GM21360 (cell line): ENCODE measurements around the gene CARNS1.
A peak's percentile ranks its signal among the peaks of the same experiment; 100 is the strongest.

Experiments
- ATAC-seq: cut with Tn5 transposase; IDR thresholded peaks from one replicate; pipeline ENCODE4 v1.9.1; 2021; ENCODE audit warnings: mild to moderate bottlenecking, moderate library complexity; ENCODE audit not compliant: unreplicated experiment

The CARNS1 gene

DNA sequence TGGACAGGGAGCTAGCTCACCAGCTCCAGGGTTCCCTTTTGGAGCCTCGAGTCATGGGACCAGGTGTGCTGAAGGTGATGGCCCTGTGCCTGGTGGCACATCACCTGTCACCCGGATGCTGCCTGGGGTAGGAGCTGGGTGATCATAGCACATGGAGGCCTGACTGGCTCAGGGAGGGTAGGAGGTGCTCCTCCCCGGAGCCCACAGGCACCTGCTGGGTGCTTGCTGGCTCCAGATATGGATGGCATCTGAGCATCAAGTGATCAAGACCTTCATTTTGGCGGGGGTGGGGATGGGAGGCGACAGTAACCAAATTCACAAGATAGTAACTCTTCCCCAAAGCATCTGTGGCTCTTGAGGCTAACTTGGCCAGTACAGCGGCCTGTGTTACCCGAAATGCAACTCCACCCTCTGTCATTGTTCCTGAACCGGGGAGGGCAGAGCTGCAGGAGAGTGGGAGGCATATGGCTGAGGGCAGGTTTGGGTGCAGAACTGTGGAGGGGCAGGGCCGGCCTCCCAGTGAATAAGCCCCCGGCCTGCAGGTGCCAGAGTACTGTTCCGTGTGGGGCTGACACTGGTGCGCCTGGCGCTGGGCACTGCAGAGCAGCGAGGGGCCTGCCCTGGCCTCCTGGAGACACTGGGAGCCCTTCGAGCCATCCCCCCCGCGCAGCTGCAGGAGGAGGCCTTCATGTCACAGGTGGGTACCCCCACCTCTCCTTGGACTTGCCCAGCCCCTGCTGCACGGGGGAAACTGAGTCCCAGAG is 6.9 kb upstream of the CARNS1 start:
- no peak for ATAC-seq

DNA sequence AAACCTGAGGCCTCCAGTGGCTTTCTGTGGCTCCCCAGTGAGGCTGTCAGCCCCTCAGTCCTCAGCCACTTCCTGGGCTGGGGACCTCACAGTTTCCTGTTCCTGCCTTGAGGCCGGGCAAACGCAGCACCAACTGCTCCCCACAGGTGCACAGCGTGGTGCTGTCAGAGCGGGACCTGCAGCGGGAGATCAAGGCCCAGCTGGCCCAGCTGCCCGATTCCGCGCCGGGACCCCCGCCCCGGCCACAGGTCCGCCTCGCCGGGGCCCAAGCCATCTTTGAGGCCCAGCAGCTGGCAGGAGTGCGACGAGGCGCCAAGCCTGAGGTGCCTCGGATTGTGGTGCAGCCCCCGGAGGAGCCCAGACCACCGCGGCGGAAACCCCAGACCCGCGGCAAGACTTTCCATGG is 6.2 kb upstream of the CARNS1 start:
- ATAC-seq: no peak

DNA sequence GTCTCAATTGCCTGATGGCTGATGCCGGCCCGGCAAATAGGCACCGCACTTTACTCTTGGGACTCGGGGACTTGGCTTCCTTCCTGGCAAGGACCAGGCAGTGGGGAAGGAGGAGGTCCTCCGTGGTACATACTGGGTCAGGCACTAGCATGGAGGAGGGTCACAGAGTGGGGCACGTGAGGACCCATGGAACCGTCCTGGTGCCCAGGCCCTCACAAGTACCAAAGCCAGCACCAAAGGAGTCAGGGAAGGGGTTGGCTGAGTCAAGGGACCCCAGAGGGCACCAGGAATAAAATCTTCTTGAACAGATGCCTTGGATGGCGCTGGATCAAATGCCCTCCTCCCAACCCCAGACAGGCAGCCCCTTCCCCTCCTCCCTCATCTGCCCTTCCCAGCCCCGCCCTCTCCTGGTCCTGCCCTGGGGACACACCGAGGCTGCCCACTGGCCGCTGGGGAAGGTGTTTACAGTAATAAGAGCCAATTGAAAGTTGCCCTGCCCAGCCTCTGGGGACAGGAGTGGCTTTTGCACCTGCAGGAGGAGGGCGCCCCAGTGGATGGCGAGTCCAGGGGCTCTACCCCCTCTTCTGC is 5.6 kb upstream of the CARNS1 start:
- no peak for ATAC-seq

DNA sequence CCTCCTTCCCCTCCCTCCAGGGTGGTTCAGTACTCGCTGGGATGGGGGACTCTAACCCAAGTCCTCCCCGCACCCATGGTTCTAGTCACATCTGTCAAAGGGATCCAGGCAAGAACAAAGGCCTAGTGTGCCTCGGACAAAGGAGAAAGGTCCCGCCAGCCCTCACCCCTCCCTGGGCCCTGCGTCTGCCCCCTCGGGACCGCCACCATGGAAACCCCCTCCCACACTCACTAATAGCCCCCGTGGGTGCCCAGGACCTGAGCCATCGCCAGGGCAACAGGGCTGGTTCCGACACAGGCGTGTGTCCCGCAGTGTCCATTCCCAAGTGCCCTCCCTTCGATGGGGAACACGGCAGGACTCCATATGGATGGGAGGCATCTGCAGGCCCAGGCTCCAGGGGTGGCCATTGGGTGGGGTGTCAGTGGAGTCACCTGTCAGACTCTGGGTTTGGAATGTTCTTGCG is 5.1 kb upstream of the CARNS1 start:
- no peak for ATAC-seq

DNA sequence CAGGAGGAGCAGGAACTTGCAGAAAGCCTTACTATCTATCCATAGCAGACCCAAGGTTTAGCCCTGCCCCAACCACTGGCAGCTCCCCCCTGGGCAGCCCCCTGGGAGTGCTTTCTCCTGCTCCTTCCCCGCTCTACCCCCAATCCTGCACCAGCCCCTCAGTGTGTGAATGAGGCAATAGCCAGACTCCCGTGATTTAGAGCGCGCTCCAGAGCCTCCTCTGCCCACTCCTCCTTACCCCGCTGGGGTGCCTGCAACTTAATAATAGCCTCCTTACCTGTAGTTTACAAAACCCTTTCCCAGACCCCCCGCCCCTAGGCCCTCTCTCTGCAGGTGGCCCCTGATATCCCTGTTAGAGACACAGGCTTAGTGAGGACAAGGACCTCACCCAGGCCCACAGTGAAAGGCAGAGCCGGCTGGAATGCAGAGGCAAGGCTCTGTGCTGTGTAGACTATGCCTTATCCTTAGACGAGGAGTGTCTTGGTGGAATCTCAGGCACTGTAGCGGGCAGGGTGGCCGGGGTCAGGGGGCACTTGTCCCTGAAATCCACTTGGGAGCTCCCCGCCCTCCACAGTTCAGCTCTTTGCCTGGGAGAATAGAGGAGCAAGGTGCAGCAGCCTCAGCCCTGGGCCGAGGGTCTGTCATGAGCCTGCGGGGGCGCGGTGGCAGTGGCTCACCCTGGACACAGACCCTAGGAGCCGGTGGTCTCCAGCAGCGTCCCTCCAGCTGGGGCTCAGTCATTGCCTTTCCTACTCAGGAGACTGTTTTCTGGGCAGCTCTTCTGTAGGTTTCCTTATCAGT is 4.3 kb upstream of the CARNS1 start:
- ATAC-seq: no peak

DNA sequence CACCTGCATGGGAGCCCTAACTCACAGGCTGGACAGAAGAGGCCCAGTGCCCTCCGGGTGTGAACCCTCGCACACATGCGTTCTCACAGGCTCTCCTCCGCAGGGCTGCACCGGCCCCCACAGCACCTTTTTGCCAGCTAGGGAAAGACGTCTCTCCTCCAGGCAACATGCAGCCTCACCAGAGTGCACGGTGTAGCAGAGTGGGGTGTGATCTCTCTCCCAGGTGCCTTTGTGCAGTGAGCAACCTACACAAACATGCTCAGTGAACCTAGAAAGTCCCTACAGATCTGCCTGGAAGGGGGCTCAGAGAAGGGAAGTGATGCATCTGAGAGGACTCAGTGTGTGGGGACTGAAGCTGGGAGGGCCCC is 3.7 kb upstream of the CARNS1 start:
- ATAC-seq: no peak

DNA sequence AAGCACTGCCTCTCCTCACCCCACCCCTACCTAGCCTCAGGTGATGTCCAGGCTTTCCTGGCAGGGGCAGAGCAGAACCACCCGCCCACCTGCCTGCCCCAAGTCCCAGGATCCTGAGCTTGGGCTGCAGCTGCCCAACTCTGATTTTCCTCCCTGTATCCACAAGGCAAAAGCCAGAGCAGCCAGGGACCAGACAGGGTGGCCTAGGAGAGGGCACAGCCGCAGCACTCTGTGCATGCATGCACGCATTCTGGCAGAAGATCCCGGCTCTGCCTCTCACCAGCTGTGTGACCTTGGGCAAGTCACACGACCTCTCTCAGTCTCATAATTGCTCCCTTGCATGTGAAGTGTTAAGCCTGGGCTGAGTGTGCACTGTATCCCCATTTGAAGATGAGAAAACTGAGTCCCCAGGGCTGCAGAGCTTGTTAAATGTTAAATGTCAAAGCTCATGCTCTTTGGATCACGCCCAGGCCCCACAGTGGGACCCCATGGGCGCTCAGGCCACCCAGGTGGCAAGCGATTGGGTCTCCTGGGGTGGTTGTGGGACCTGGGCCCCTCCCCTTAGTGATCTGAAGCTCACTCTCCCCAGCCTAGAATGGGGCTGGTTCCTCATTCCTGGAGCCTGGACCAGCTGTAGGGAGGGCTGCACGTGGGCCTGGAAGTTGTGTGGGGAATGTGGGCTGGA is 2.8 kb upstream of the CARNS1 start:
- ATAC-seq: no peak

DNA sequence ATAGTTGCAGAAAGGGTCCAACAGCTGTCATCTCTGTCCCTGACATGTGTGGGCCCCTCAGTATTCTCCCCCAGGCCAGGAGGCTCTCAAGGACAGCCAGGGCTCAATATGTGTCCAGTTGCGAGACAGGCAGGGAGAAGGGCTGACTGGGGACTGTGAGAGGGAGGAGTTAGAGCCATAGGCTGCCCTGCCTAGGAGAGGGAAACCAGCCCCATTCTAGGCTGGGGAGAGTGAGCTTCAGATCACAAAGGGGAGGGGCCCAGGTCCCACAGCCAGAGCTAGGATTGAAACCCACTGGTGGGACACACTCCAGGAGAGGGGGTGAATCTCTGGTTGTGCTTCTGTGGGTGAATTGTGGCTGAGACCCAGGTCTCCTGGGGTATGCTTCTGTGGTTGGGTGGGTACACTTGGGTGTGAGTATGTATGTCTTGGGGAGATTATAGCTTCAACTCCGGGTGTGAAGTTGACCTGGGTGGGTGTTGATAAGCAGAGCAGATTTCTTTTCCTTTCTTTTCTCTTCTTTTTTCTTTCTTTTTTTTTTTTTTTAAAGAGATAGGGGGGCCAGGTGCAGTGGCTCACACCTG is 2.1 kb upstream of the CARNS1 start:
- ATAC-seq: no peak

DNA sequence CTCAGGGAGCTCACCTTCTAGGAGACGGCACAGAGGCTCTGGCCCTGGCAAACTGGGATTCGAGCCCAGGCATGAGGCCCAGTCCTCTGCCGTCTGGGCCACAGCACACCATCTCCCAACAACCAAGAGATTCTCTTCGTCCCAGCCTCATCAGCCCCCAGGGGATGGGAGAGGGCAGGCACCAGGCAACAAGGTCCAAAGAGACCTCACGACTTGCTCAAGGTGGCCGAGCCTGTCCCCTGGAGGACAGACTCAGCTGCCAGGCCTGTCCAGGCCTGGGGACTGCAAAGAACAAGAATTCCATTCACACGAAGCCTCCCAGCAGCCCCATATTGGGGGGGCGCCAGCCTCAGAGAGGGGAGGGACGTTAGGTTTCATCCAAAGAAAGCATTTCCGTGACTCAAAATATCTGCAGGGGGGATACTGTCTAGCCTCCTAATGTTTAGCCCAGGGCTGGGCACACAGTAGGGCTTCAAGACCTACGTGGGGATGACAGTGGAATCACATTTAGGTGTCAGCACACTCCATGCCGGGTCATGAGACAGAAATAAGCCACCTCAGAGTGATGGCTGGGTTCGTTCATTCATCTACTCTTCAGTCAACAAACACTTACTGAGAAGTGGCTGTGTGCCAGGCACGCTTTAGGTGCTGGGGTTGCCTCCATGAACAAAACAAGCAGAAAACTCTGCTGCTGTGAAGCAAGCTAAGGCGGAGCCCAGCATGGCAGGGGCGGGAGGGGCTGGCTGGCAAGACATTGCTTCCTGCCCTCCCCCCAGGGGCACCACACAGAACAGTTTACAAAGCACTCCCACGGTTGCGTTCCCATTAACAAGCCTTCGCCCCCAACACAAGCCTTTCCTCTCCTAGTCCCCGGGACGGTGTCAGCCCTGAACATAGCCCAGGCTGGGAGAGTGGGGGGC is 1.2 kb downstream of the CARNS1 start:
- ATAC-seq: no peak

DNA sequence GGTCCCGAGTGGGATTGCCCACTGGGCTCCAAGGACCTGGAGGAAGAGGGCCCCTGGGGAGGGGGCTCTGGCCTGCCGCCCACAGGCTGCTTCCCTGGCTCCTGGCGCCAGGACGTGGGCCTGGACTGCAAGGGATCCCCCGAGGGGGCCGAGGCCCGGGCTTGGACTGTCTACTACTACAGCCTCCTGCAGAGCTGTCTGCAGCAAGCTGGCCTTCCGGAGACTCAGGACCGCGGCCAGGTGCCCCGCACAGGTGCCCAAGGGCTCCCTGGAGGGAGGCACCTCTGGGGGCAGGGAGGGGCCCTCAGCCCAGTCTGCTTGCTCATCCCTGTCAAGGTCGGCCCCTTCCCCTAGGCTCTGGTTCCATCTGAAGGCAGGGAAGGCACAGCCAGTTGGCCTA is 1.9 kb downstream of the CARNS1 start:
- no peak for ATAC-seq

DNA sequence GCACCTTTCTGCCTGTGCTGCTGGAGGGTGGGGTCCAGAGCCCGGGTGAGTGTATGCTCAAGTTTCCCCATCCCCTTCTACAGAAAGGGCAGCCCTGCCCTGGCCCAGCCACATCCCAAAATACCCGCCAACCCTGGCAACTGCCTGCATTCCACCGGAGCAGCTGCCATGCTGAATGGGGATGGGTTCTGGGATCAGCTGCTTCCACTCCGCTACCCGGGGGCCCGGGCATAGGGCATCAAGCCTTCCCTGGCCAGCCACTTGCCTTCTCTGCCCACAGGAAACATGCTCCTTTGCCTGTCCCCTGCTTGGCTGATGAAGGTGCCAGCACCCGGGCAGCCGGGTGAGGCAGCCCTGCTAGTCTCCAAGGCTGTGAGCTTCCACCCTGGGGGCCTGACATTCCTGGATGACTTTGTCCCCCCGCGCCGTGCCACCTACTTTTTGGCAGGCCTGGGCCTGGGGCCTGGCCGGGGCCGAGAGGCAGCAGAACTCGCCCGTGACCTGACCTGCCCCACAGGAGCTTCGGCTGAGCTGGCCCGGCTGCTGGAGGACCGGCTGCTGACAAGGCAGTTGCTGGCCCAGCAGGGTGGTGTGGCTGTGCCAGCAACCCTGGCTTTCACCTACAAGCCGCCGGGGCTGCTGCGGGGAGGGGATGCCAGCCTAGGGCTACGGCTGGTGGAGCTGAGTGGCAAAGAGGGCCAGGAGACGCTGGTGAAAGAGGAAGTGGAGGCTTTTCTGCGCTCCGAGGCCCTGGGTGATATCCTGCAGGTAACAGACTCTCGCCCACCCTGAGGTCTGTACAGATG is 3.2 kb downstream of the CARNS1 start:
- ATAC-seq: no peak

DNA sequence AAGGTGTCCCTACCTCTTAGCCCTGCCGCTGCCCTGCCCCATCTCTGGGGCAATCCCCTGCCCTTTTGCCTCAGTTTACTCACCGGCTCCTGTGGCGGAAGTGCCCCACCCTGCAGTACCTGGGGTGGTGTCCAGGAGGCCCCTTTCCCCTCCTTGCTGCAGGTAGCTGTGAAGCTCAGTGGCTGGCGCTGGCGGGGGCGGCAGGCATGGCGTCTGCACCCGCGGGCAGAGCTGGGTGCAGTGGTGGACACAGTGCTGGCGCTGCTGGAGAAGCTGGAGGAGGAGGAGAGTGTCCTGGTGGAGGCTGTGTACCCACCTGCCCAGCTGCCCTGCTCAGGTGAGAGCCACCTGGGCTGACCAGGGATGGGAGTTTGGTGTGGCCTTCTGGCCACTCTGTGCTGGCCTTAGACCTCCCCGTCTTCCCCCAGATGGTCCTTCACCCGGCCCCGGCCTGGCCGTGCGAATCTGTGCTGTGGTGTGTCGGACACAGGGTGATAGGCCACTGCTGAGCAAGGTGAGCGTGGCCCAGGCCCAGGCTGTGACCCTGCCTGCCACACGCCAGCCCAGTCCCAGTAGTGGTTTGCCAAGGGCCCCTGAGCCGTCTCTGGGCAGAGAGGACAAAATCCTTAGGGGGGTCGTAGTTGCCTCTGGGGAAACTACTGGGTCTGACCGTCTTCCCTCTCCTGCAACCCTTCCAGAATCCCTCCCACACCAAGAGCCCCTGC is 4.0 kb downstream of the CARNS1 start:
- ATAC-seq: no peak

DNA sequence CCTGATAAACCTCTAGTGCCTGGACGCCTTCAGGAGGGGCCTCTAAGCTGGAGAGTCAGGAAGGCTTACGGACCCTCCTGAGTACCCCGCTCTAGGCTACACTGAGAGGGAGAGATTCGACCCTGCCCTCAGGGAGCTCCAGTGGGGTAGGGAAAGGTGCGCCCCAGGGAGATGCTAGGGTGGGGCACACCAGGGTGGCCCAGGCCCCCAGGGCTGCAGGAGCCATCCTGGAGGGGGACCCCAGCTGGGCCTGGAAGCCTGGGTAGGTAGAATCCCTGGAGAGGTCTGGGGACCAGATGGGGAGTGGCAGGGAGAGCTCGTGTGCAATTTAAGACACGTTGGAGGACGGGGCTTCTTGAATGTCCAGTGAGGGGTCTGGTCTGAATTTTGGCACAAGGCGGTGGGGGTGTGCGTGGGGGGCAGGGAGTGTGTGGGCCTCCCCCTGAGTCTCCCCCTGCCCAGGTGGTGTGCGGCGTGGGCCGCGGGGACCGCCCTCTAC is 4.7 kb downstream of the CARNS1 start:
- ATAC-seq: no peak

DNA sequence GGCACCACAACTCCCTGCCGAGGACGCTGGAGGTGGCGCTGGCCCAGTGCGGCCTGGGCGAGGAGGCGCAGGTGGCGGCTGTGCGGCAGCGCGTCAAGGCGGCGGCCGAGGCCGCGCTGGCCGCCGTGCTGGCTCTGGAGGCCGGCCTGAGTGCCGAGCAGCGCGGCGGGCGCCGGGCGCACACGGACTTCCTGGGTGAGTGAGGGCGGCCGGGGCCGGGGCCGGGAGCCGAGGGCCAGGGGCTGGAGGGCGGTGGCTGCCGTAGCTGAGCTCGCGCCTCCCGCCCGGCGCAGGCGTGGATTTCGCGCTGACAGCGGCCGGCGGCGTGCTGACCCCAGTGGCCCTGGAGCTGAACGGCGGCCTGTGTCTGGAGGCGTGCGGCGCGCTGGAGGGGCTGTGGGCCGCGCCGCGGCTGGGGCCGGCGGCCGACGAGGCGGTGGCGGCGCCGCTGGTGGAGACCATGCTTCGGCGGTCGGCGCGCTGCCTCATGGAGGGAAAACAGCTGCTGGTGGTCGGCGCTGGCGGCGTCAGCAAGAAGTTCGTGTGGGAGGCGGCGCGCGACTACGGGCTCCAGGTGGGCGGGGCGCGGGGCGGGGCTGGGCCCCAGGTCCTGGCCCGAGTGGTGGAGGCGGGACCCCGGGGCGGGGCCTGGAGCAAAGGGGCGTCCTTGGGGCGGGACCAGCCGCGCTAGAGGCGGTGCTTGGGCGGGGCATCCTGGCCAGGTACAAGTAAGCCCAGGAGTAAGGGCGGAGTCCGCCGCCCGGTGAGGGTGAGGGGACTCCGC is 5.4 kb downstream of the CARNS1 start:
- ATAC-seq: peak; percentile 73

DNA sequence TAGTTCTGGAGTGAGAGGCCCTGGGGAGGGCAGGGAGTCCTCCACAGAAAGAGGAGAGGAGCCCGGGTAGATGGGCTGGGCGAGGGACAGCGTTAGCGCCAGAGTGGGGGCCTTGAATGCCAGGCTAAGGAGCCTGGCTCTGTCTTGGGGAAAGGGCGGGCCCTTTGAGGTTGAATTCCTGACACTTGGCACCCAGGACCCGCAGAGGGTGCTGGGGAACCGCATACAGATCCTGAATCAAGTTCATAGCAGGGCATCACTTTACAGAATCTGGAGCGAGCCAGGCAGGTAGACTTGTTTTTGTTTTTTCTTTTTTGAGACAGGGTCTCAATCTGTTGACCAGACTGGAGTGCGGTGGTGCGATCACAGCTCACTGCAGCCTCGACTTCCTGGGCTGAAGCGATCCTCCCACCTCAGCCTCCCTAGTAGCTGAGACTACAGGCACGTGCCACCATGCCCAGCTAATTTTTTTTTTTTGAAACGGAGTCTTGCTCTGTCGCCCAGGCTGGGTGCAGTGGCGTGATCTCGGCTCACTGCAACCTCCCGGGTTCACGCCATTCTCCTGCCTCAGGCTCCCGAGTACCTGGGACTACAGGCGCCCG is 6.1 kb downstream of the CARNS1 start:
- ATAC-seq: no peak

DNA sequence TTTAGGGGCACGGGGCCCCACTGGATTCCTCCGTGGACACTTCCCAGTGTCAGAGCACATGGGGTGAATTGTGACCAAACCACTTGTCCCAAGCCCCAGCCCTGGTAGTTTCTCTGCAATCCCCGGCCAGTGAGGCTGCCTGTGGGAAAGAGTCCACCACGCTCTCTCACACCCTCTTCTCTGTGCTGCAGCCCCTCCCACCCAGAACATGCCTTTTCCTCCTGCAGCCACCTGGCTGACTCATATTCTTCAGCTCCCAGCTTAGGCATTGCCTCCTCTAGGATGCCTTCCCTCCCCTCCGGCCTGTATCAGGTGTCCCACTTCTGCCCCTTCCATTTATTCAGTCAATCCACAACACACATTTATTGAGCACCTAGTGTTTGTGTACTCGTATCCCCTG is 7.4 kb downstream of the CARNS1 start:
- no peak for ATAC-seq

DNA sequence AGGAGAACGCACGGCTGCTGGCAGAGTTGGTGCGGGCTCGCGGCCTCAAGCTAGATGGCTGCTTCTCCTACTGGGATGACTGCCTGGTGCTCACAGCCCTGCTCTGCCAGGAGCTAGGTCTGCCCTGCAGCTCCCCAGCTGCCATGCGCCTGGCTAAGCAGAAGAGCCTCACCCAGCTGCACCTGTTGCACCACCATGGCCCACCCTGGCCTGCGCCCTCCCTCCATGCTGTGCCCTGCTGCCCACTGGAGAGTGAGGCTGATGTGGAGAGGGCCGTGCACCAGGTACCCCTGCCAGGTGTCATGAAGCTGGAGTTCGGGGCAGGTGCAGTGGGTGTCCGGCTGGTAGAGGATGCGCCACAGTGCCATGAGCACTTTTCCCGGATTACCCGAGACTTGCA is 8.0 kb downstream of the CARNS1 start:
- no peak for ATAC-seq
